Loucy (cell line): ENCODE measurements around the gene PAK4.

Source experiments
- H2AFZ ChIP-seq: fragments of 200-600 bp; sonication (generic); 2 replicates; pipeline ENCODE4 v1.6.0; 2016; ENCODE audit warnings: antibody characterized with exemption, mild to moderate bottlenecking, low read length, moderate library complexity
- H3F3A ChIP-seq: fragments of 200-600 bp; 2 replicates; pipeline ENCODE4 v1.6.0; 2016; ENCODE audit warnings: antibody characterized with exemption, low read depth, mild to moderate bottlenecking
- H3K27me3 ChIP-seq: fragments of 200-600 bp; sonication (generic); 2 replicates; pipeline ENCODE4 v1.6.1; 2014; ENCODE audit warnings: low read length, mild to moderate bottlenecking; ENCODE audit not compliant: insufficient read depth, poor library complexity, severe bottlenecking
- H3K36me3 ChIP-seq: fragments of 200-600 bp; sonication (generic); 2 replicates; pipeline ENCODE4 v1.6.1; 2016; ENCODE audit warnings: low read length; ENCODE audit not compliant: insufficient read depth
- H3K4me1 ChIP-seq: fragments of 200-600 bp; sonication (generic); 2 replicates; pipeline ENCODE4 v1.5.1; 2014; ENCODE audit warnings: low read length, mild to moderate bottlenecking; ENCODE audit not compliant: insufficient read depth, poor library complexity, severe bottlenecking
- H3K4me2 ChIP-seq: fragments of 200-600 bp; sonication (generic); 2 replicates; pipeline ENCODE4 v1.6.0; 2014; ENCODE audit warnings: antibody characterized with exemption, low read length, low read depth, mild to moderate bottlenecking; ENCODE audit not compliant: poor library complexity, severe bottlenecking
- H3K4me3 ChIP-seq: fragments of 200-600 bp; sonication (generic); 2 replicates; pipeline ENCODE4 v1.5.1; 2014; ENCODE audit warnings: low read length, mild to moderate bottlenecking, mixed read lengths; ENCODE audit not compliant: poor library complexity, severe bottlenecking
- H3K79me2 ChIP-seq: fragments of 200-600 bp; sonication (generic); 2 replicates; pipeline ENCODE4 v1.6.1; 2014; ENCODE audit warnings: low read length; ENCODE audit not compliant: insufficient read depth
- H3K9ac ChIP-seq: fragments of 200-600 bp; sonication (generic); 2 replicates; pipeline ENCODE4 v1.6.0; 2014; ENCODE audit warnings: mild to moderate bottlenecking, low read depth, low read length, moderate library complexity; ENCODE audit not compliant: poor library complexity, severe bottlenecking
- H3K9me2 ChIP-seq: fragments of 200-600 bp; sonication (generic); replicated peaks from 2 replicates; pipeline ENCODE4 v1.6.1; 2016; ENCODE audit warnings: low read depth, low read length, mixed read lengths
- H3K9me3 ChIP-seq: fragments of 200-600 bp; sonication (generic); 2 replicates; pipeline ENCODE4 v1.6.1; 2014; ENCODE audit warnings: mild to moderate bottlenecking, antibody characterized with exemption, low read length, low read depth; ENCODE audit not compliant: insufficient read depth
- H4K20me1 ChIP-seq: fragments of 200-600 bp; sonication (generic); 2 replicates; pipeline ENCODE4 v1.6.0; 2014; ENCODE audit warnings: antibody characterized with exemption, low read length, mild to moderate bottlenecking; ENCODE audit not compliant: insufficient read depth, poor library complexity, severe bottlenecking
- CTCF ChIP-seq: fragments of 200-600 bp; sonication (generic); conservative IDR thresholded peaks from 2 replicates; pipeline ENCODE4 v1.5.1; 2014; ENCODE audit warnings: mild to moderate bottlenecking, antibody characterized with exemption, low read length
- EZH2phosphoT487 ChIP-seq: fragments of 200-600 bp; IDR thresholded peaks from 2 replicates; pipeline ENCODE4 v1.6.1; 2018; ENCODE audit warnings: antibody characterized with exemption, mild to moderate bottlenecking, moderate library complexity, borderline replicate concordance

The PAK4 gene

GRCh38 chr19:39150235-39150634, 24.6 kb downstream of the PAK4 start:
- no peak overlapping the region for H3K9ac ChIP-seq
- TF ChIP-seq CTCF (no peak), EZH2phosphoT487 (no peak)
- peaks cover 8% of the 10 kb centered on the region; the same call in 1 of the 2 replicates for H3K36me3 ChIP-seq
- H3K79me2 ChIP-seq: peaks cover 68% of the 10 kb centered on the region
- no peaks in the 10 kb centered on the region for H3K27me3 ChIP-seq
- H3K4me1 ChIP-seq: peaks cover 23% of the 10 kb centered on the region
- H3K9me3 ChIP-seq: no peaks in the 10 kb centered on the region
- H3K4me3 ChIP-seq: no peak overlapping the region
- H4K20me1 ChIP-seq: peaks cover 13% of the 10 kb centered on the region
- H3F3A ChIP-seq: no peaks in the 10 kb centered on the region
- no peaks in the 10 kb centered on the region for H3K9me2 ChIP-seq
- H3K4me2 ChIP-seq: no peak overlapping the region
- H2AFZ ChIP-seq: no peak overlapping the region

- peaks cover 17% of the 10 kb centered on the region for H4K20me1 ChIP-seq
- H3K4me1 ChIP-seq: peaks cover 18% of the 10 kb centered on the region
- no peaks in the 10 kb centered on the region for H3K9me2 ChIP-seq
- TF ChIP-seq CTCF (no peak), EZH2phosphoT487 (no peak)
- H3K36me3 ChIP-seq: peaks cover 8% of the 10 kb centered on the region; the same call in 1 of the 2 replicates
- no peak overlapping the region for H3K4me3 ChIP-seq
- peaks cover 68% of the 10 kb centered on the region for H3K79me2 ChIP-seq
- no peak overlapping the region for H3K4me2 ChIP-seq
- H3K9me3 ChIP-seq: no peaks in the 10 kb centered on the region
- H3K9ac ChIP-seq: no peak overlapping the region
- H3F3A ChIP-seq: no peaks in the 10 kb centered on the region
- no peak overlapping the region for H2AFZ ChIP-seq
- H3K27me3 ChIP-seq: no peaks in the 10 kb centered on the region
These were observed 25.4 kb downstream of the PAK4 start for GRCh38 chr19:39150807-39151600.

GRCh38 chr19:39152066-39152465, 26.5 kb downstream of the PAK4 start:
- Histone ChIP-seq H4K20me1 (peaks cover 19% of the 10 kb centered on the region), H2AFZ (no peak overlapping the region), H3K9ac (no peak overlapping the region), H3K79me2 (peaks cover 62% of the 10 kb centered on the region), H3K4me2 (no peak overlapping the region), H3K4me3 (no peak overlapping the region), H3K4me1 (peaks cover 23% of the 10 kb centered on the region), H3K9me3 (no peaks in the 10 kb centered on the region), H3K9me2 (no peaks in the 10 kb centered on the region), H3K27me3 (no peaks in the 10 kb centered on the region), H3F3A (no peaks in the 10 kb centered on the region), H3K36me3 (peaks cover 8% of the 10 kb centered on the region; the same call in 1 of the 2 replicates)
- TF ChIP-seq EZH2phosphoT487 (no peak), CTCF (no peak)
